ENCODE measurements around the gene TRIO.

Gene TRIO

GRCh38 chr5:14323466-14323865, 180.3 kb downstream of the TRIO start:
- Histone ChIP-seq H3K14ac (ENCODE audit: low read length) (no peak overlapping the region), H3K4me1 (ENCODE audit: control insufficient read depth in 1 of 2, insufficient read depth in 2 of 2, low read length in 2 of 2) (peaks cover 6% of the 10 kb centered on the region in 2 experiments), H4K12ac (ENCODE audit: low read depth, low read length) (no peak overlapping the region), H2BK12ac (ENCODE audit: low read length) (no peak overlapping the region), H4K8ac (ENCODE audit: low read depth, low read length) (no peak overlapping the region), H2BK5ac (ENCODE audit: low read depth, low read length, poor library complexity) (no peak overlapping the region), H3K9me3 (ENCODE audit: insufficient read depth, low read depth, low read length) (peaks cover 4% of the 10 kb centered on the region), H3K27ac (ENCODE audit: low read depth, low read length) (no peak overlapping the region), H3K9ac (ENCODE audit: low read length) (no peak overlapping the region), H2AK5ac (ENCODE audit: low read length) (no peak overlapping the region), H3K4me2 (ENCODE audit: low read length) (no peak overlapping the region), H3K4me3 (ENCODE audit: low read depth, low read length) (no peak overlapping the region), H3K27me3 (ENCODE audit: insufficient read depth, low read length) (no peaks in the 10 kb centered on the region), H3K4ac (ENCODE audit: low read depth, low read length) (no peak overlapping the region), H2AFZ (ENCODE audit: insufficient read depth, low read length, poor library complexity) (no peak overlapping the region), H4K91ac (ENCODE audit: low read depth, low read length) (no peak overlapping the region), H2BK120ac (ENCODE audit: insufficient read depth, low read length, poor library complexity) (no peak overlapping the region), H3K23ac (ENCODE audit: low read length) (no peak overlapping the region), H3K79me2 (ENCODE audit: control insufficient read depth, insufficient read depth, low read length, poor library complexity) (no peaks in the 10 kb centered on the region), H3K36me3 (ENCODE audit: control insufficient read depth in 1 of 2, insufficient read depth in 2 of 2, low read length in 2 of 2) (peaks cover 15 to 25% of the 10 kb centered on the region in 2 experiments), H3K79me1 (ENCODE audit: low read length) (no peaks in the 10 kb centered on the region), H3K18ac (ENCODE audit: low read length) (no peak overlapping the region)
- no CpG with 5 or more reads among the region's 7 CpGs for WGBS (ENCODE audit: extremely low coverage, insufficient coverage, insufficient read length)
- DNase-seq = no peak

GRCh38 chr5:14325369-14325768, 182.2 kb downstream of the TRIO start:
- H4K12ac ChIP-seq (ENCODE audit: low read depth, low read length) = no peak overlapping the region
- H3K4ac ChIP-seq (ENCODE audit: low read depth, low read length) = no peak overlapping the region
- H3K27me3 ChIP-seq (ENCODE audit: insufficient read depth, low read length) = no peaks in the 10 kb centered on the region
- H3K4me1 ChIP-seq (ENCODE audit: control insufficient read depth in 1 of 2, insufficient read depth in 2 of 2, low read length in 2 of 2) = peaks cover 6% of the 10 kb centered on the region in 2 experiments
- H3K9me3 ChIP-seq (ENCODE audit: insufficient read depth, low read depth, low read length) = peaks cover 4% of the 10 kb centered on the region
- no peak overlapping the region for H2BK12ac ChIP-seq (ENCODE audit: low read length)
- no peak overlapping the region for H2BK120ac ChIP-seq (ENCODE audit: insufficient read depth, low read length, poor library complexity)
- no peak overlapping the region for H3K4me3 ChIP-seq (ENCODE audit: low read depth, low read length)
- H2AFZ ChIP-seq (ENCODE audit: insufficient read depth, low read length, poor library complexity) = no peak overlapping the region
- H3K9ac ChIP-seq (ENCODE audit: low read length) = no peak overlapping the region
- no peak overlapping the region for H3K4me2 ChIP-seq (ENCODE audit: low read length)
- no peak for DNase-seq
- H4K91ac ChIP-seq (ENCODE audit: low read depth, low read length) = no peak overlapping the region
- no peak overlapping the region for H2BK5ac ChIP-seq (ENCODE audit: low read depth, low read length, poor library complexity)
- no peak overlapping the region for H3K23ac ChIP-seq (ENCODE audit: low read length)
- no peak overlapping the region for H4K8ac ChIP-seq (ENCODE audit: low read depth, low read length)
- no peak overlapping the region for H3K18ac ChIP-seq (ENCODE audit: low read length)
- no peak overlapping the region for H2AK5ac ChIP-seq (ENCODE audit: low read length)
- no peaks in the 10 kb centered on the region for H3K79me1 ChIP-seq (ENCODE audit: low read length)
- no peaks in the 10 kb centered on the region for H3K79me2 ChIP-seq (ENCODE audit: control insufficient read depth, insufficient read depth, low read length, poor library complexity)
- H3K14ac ChIP-seq (ENCODE audit: low read length) = no peak overlapping the region
- WGBS (ENCODE audit: extremely low coverage, insufficient coverage, insufficient read length) = no CpG with 5 or more reads among the region's 7 CpGs
- peaks cover 16 to 27% of the 10 kb centered on the region in 2 experiments for H3K36me3 ChIP-seq (ENCODE audit: control insufficient read depth in 1 of 2, insufficient read depth in 2 of 2, low read length in 2 of 2)
- no peak overlapping the region for H3K27ac ChIP-seq (ENCODE audit: low read depth, low read length)

- H3K4me1 ChIP-seq (ENCODE audit: control insufficient read depth in 1 of 2, insufficient read depth in 2 of 2, low read length in 2 of 2) = peaks cover 6% of the 10 kb centered on the region in 2 experiments
- peak overlapping the region; percentile 1 for H3K27ac ChIP-seq (ENCODE audit: low read depth, low read length)
- H2AFZ ChIP-seq (ENCODE audit: insufficient read depth, low read length, poor library complexity) = no peak overlapping the region
- H3K23ac ChIP-seq (ENCODE audit: low read length) = no peak overlapping the region
- no peaks in the 10 kb centered on the region for H3K27me3 ChIP-seq (ENCODE audit: insufficient read depth, low read length)
- H2BK120ac ChIP-seq (ENCODE audit: insufficient read depth, low read length, poor library complexity) = no peak overlapping the region
- H4K8ac ChIP-seq (ENCODE audit: low read depth, low read length) = no peak overlapping the region
- peaks cover 13 to 21% of the 10 kb centered on the region in 2 experiments for H3K36me3 ChIP-seq (ENCODE audit: control insufficient read depth in 1 of 2, insufficient read depth in 2 of 2, low read length in 2 of 2)
- no peak overlapping the region for H2BK5ac ChIP-seq (ENCODE audit: low read depth, low read length, poor library complexity)
- no peak overlapping the region for H3K18ac ChIP-seq (ENCODE audit: low read length)
- H3K79me1 ChIP-seq (ENCODE audit: low read length) = no peaks in the 10 kb centered on the region
- H3K79me2 ChIP-seq (ENCODE audit: control insufficient read depth, insufficient read depth, low read length, poor library complexity) = no peaks in the 10 kb centered on the region
- peak; percentile 55 to 70 for DNase-seq
- H2AK5ac ChIP-seq (ENCODE audit: low read length) = no peak overlapping the region
- WGBS (ENCODE audit: extremely low coverage, insufficient coverage, insufficient read length) = no CpG with 5 or more reads among the region's 10 CpGs
- H2BK12ac ChIP-seq (ENCODE audit: low read length) = no peak overlapping the region
- no peak overlapping the region for H3K14ac ChIP-seq (ENCODE audit: low read length)
- H3K4ac ChIP-seq (ENCODE audit: low read depth, low read length) = no peak overlapping the region
- H3K9ac ChIP-seq (ENCODE audit: low read length) = no peak overlapping the region
- no peak overlapping the region for H3K4me3 ChIP-seq (ENCODE audit: low read depth, low read length)
- peaks cover 2% of the 10 kb centered on the region for H3K9me3 ChIP-seq (ENCODE audit: insufficient read depth, low read depth, low read length)
- no peak overlapping the region for H4K91ac ChIP-seq (ENCODE audit: low read depth, low read length)
- H3K4me2 ChIP-seq (ENCODE audit: low read length) = no peak overlapping the region
- no peak overlapping the region for H4K12ac ChIP-seq (ENCODE audit: low read depth, low read length)
Observed at GRCh38 chr5:14326035-14326903, 183.1 kb downstream of the TRIO start.

- no peak overlapping the region for H4K91ac ChIP-seq (ENCODE audit: low read depth, low read length)
- H3K18ac ChIP-seq (ENCODE audit: low read length) = no peak overlapping the region
- H2AK5ac ChIP-seq (ENCODE audit: low read length) = no peak overlapping the region
- no peak overlapping the region for H3K27ac ChIP-seq (ENCODE audit: low read depth, low read length)
- no peaks in the 10 kb centered on the region for H3K79me2 ChIP-seq (ENCODE audit: control insufficient read depth, insufficient read depth, low read length, poor library complexity)
- no CpG with 5 or more reads among the region's 6 CpGs for WGBS (ENCODE audit: extremely low coverage, insufficient coverage, insufficient read length)
- peaks cover 6% of the 10 kb centered on the region in 2 experiments for H3K4me1 ChIP-seq (ENCODE audit: control insufficient read depth in 1 of 2, insufficient read depth in 2 of 2, low read length in 2 of 2)
- no peak overlapping the region for H4K12ac ChIP-seq (ENCODE audit: low read depth, low read length)
- no peaks in the 10 kb centered on the region for H3K27me3 ChIP-seq (ENCODE audit: insufficient read depth, low read length)
- H2BK120ac ChIP-seq (ENCODE audit: insufficient read depth, low read length, poor library complexity) = no peak overlapping the region
- H3K9me3 ChIP-seq (ENCODE audit: insufficient read depth, low read depth, low read length) = no peaks in the 10 kb centered on the region
- no peak overlapping the region for H3K4me3 ChIP-seq (ENCODE audit: low read depth, low read length)
- no peak overlapping the region for H3K4ac ChIP-seq (ENCODE audit: low read depth, low read length)
- H2AFZ ChIP-seq (ENCODE audit: insufficient read depth, low read length, poor library complexity) = no peak overlapping the region
- no peak overlapping the region for H3K23ac ChIP-seq (ENCODE audit: low read length)
- no peak overlapping the region for H4K8ac ChIP-seq (ENCODE audit: low read depth, low read length)
- H3K4me2 ChIP-seq (ENCODE audit: low read length) = no peak overlapping the region
- no peak overlapping the region for H3K14ac ChIP-seq (ENCODE audit: low read length)
- H2BK5ac ChIP-seq (ENCODE audit: low read depth, low read length, poor library complexity) = no peak overlapping the region
- H2BK12ac ChIP-seq (ENCODE audit: low read length) = no peak overlapping the region
- no peak for DNase-seq
- no peak overlapping the region for H3K9ac ChIP-seq (ENCODE audit: low read length)
- H3K36me3 ChIP-seq (ENCODE audit: control insufficient read depth in 1 of 2, insufficient read depth in 2 of 2, low read length in 2 of 2) = peaks cover 10 to 17% of the 10 kb centered on the region in 2 experiments
- H3K79me1 ChIP-seq (ENCODE audit: low read length) = no peaks in the 10 kb centered on the region
Observed at GRCh38 chr5:14327624-14328023, 184.5 kb downstream of the TRIO start.

Data from trophoblast cell (in vitro differentiated cells and primary cell).